Measurements from ENCODE around the gene SLC44A4. TPM values are rescaled to one million over a fixed set of nuclear protein-coding genes. Genes with fewer than 3 reads are reported as not detected.

Gene SLC44A4
- total and polyA plus RNA-seq, 9 of the 15 experiments (the other 6 are each of a cell fraction or from before 2014, with no cell fraction given), result 7.9 to 18.6 (median 11.2) TPM

- TF ChIP-seq TCF7 (IDR thresholded peaks at IDR 0.05; ENCODE audit: borderline replicate concordance) (peak; percentile 72; the same call in 1 of the 2 replicates), GABPB2 (CRISPR knock-in tag; conservative IDR thresholded peaks at IDR 0.05) (peak; percentile 76; the same call in 1 of the 2 replicates), KAT8 (IDR thresholded peaks at IDR 0.05; ENCODE audit: low read depth) (no peak), ZNF764 (CRISPR knock-in tag; IDR thresholded peaks at IDR 0.05; ENCODE audit: low read depth) (peak; percentile 78), ZC3H11A (IDR thresholded peaks at IDR 0.05; ENCODE audit: low read depth, low read length) (no peak; the same call in 1 of the 2 replicates), NEUROD1 (IDR thresholded peaks at IDR 0.05; ENCODE audit: borderline replicate concordance, low read depth, low read length, partially characterized antibody) (peak; percentile 60), HOXB6 (CRISPR knock-in tag; IDR thresholded peaks at IDR 0.05; ENCODE audit: borderline replicate concordance) (0 out of 2 replicates have a peak, but pooled peaks have one; percentile 46), SPI1 (IDR thresholded peaks at IDR 0.05; ENCODE audit: borderline replicate concordance, low read depth, low read length) (peak; percentile 15; the same call in 1 of the 2 replicates), HNRNPLL (IDR thresholded peaks at IDR 0.05; ENCODE audit: low read depth, low read length, poor library complexity, severe bottlenecking) (peak; percentile 76), HDGF (IDR thresholded peaks at IDR 0.05) (no peak), MITF (IDR thresholded peaks at IDR 0.05) (no peak), PHF20 (IDR thresholded peaks at IDR 0.05; ENCODE audit: partially characterized antibody) (no peak), ZNF324 (CRISPR knock-in tag; IDR thresholded peaks at IDR 0.05) (peak; percentile 61), ZNF830 (CRISPR knock-in tag; IDR thresholded peaks at IDR 0.05) (no peak), SMARCE1 (IDR thresholded peaks at IDR 0.05) (no peak), HNRNPK (IDR thresholded peaks at IDR 0.05; ENCODE audit: low read depth, low read length, poor library complexity, severe bottlenecking) (no peak)
- TF ChIP-seq, protein P1, sequence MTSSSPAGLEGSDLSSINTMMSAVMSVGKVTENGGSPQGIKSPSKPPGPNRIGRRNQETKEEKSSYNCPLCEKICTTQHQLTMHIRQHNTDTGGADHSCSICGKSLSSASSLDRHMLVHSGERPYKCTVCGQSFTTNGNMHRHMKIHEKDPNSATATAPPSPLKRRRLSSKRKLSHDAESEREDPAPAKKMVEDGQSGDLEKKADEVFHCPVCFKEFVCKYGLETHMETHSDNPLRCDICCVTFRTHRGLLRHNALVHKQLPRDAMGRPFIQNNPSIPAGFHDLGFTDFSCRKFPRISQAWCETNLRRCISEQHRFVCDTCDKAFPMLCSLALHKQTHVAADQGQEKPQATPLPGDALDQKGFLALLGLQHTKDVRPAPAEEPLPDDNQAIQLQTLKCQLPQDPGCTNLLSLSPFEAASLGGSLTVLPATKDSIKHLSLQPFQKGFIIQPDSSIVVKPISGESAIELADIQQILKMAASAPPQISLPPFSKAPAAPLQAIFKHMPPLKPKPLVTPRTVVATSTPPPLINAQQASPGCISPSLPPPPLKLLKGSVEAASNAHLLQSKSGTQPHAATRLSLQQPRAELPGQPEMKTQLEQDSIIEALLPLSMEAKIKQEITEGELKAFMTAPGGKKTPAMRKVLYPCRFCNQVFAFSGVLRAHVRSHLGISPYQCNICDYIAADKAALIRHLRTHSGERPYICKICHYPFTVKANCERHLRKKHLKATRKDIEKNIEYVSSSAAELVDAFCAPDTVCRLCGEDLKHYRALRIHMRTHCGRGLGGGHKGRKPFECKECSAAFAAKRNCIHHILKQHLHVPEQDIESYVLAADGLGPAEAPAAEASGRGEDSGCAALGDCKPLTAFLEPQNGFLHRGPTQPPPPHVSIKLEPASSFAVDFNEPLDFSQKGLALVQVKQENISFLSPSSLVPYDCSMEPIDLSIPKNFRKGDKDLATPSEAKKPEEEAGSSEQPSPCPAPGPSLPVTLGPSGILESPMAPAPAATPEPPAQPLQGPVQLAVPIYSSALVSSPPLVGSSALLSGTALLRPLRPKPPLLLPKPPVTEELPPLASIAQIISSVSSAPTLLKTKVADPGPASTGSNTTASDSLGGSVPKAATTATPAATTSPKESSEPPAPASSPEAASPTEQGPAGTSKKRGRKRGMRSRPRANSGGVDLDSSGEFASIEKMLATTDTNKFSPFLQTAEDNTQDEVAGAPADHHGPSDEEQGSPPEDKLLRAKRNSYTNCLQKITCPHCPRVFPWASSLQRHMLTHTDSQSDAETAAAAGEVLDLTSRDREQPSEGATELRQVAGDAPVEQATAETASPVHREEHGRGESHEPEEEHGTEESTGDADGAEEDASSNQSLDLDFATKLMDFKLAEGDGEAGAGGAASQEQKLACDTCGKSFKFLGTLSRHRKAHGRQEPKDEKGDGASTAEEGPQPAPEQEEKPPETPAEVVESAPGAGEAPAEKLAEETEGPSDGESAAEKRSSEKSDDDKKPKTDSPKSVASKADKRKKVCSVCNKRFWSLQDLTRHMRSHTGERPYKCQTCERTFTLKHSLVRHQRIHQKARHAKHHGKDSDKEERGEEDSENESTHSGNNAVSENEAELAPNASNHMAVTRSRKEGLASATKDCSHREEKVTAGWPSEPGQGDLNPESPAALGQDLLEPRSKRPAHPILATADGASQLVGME (CRISPR knock-in tag; IDR thresholded peaks at IDR 0.05), result peak; percentile 98
- TF ChIP-seq, protein P2, sequence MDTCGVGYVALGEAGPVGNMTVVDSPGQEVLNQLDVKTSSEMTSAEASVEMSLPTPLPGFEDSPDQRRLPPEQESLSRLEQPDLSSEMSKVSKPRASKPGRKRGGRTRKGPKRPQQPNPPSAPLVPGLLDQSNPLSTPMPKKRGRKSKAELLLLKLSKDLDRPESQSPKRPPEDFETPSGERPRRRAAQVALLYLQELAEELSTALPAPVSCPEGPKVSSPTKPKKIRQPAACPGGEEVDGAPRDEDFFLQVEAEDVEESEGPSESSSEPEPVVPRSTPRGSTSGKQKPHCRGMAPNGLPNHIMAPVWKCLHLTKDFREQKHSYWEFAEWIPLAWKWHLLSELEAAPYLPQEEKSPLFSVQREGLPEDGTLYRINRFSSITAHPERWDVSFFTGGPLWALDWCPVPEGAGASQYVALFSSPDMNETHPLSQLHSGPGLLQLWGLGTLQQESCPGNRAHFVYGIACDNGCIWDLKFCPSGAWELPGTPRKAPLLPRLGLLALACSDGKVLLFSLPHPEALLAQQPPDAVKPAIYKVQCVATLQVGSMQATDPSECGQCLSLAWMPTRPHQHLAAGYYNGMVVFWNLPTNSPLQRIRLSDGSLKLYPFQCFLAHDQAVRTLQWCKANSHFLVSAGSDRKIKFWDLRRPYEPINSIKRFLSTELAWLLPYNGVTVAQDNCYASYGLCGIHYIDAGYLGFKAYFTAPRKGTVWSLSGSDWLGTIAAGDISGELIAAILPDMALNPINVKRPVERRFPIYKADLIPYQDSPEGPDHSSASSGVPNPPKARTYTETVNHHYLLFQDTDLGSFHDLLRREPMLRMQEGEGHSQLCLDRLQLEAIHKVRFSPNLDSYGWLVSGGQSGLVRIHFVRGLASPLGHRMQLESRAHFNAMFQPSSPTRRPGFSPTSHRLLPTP (IDR thresholded peaks at IDR 0.05; ENCODE audit: borderline replicate concordance, extremely low read depth, insufficient read length), result no peak
Measured at GRCh38 chr6:31827286-31828079, 51.3 kb downstream of the SLC44A4 start, which contains the start of gene HSPA1B (continued).
